Cardiac muscle cell (in vitro differentiated cells and primary cell): ENCODE data around the gene SORL1-AS1.
"Not testable (repeated sequence)": the region's sequence is repeated elsewhere in the genome, so short reads cannot be mapped to it uniquely, and the experiment has no call there.

Experiments used
- DNase-seq, 2 donors: peaks; one replicate each; pipeline versions ENCODE4 v3.0.0 to v3.0.0-alpha.2; 2010 to 2017; ENCODE audit warnings: low read depth in 1 of 2, low spot score in 1 of 2
- H3K27ac ChIP-seq: fragments of 200-600 bp; sonication (generic); 2 replicates; pipeline ENCODE4 v1.5.1; 2016
- H3K27me3 ChIP-seq: fragments of 200-600 bp; sonication (generic); 2 replicates; pipeline ENCODE4 v1.6.0; 2016; ENCODE audit warnings: control low read depth
- H3K36me3 ChIP-seq: fragments of 200-600 bp; sonication (generic); 2 replicates; pipeline ENCODE4 v1.5.1; 2016; ENCODE audit warnings: control low read depth
- H3K4me1 ChIP-seq: fragments of 200-600 bp; sonication (generic); 2 replicates; pipeline ENCODE4 v1.8.1; 2017; ENCODE audit warnings: low read depth, mild to moderate bottlenecking, mixed run types
- H3K4me3 ChIP-seq: fragments of 200-600 bp; sonication (generic); 2 replicates; pipeline ENCODE4 v1.5.1; 2016; ENCODE audit warnings: mild to moderate bottlenecking
- H3K9me3 ChIP-seq: fragments of 200-600 bp; sonication (generic); 2 replicates; pipeline ENCODE4 v1.5.1; 2017; ENCODE audit warnings: low read depth, mild to moderate bottlenecking, control low read depth
- CTCF ChIP-seq: IDR thresholded peaks from 2 replicates; pipeline ENCODE4 v1.5.1; 2012; ENCODE audit warnings: low read depth, mild to moderate bottlenecking, low read length

Gene SORL1-AS1

GRCh38 chr11:121412000-121412587 is 40.7 kb downstream of the SORL1-AS1 start:
- Histone ChIP-seq H3K27ac (no peak overlapping the region), H3K4me3 (no peak overlapping the region), H3K4me1 (peaks cover 11% of the 10 kb centered on the region), H3K9me3 (no peaks in the 10 kb centered on the region), H3K36me3 (no peaks in the 10 kb centered on the region), H3K27me3 (no peaks in the 10 kb centered on the region)
- DNase-seq: peak in 1 of 2 donors; percentile 7
- TF ChIP-seq CTCF: no peak

- H3K4me1 ChIP-seq: peaks cover 11% of the 10 kb centered on the region
- not testable (repeated sequence) for DNase-seq, H3K4me3 ChIP-seq, H3K9me3 ChIP-seq, H3K27ac ChIP-seq, H3K27me3 ChIP-seq, H3K36me3 ChIP-seq
Observed at GRCh38 chr11:121411330-121411729, 41.4 kb downstream of the SORL1-AS1 start.

GRCh38 chr11:121410041-121410440 is 42.7 kb downstream of the SORL1-AS1 start:
- H3K9me3 ChIP-seq, H3K4me3 ChIP-seq, DNase-seq, H3K36me3 ChIP-seq, H3K27me3 ChIP-seq, H3K27ac ChIP-seq: not testable (repeated sequence)
- H3K4me1 ChIP-seq: peaks cover 11% of the 10 kb centered on the region

GRCh38 chr11:121408830-121409229 is 43.9 kb downstream of the SORL1-AS1 start:
- Histone ChIP-seq H3K36me3 (no peaks in the 10 kb centered on the region), H3K4me1 (peaks cover 4% of the 10 kb centered on the region), H3K9me3 (no peaks in the 10 kb centered on the region), H3K27me3 (no peaks in the 10 kb centered on the region), H3K4me3 (no peak overlapping the region), H3K27ac (no peak overlapping the region)
- no peak for DNase-seq
- TF ChIP-seq CTCF: no peak

- H3K4me3 ChIP-seq: no peak overlapping the region
- no peak overlapping the region for H3K27ac ChIP-seq
- DNase-seq: no peak
- H3K4me1 ChIP-seq: peaks cover 4% of the 10 kb centered on the region
- no peaks in the 10 kb centered on the region for H3K27me3 ChIP-seq
- H3K36me3 ChIP-seq: no peaks in the 10 kb centered on the region
- TF ChIP-seq CTCF: no peak
- no peaks in the 10 kb centered on the region for H3K9me3 ChIP-seq
Observed at GRCh38 chr11:121406291-121406690, 46.5 kb downstream of the SORL1-AS1 start.

- Histone ChIP-seq H3K27ac (no peak overlapping the region), H3K9me3 (no peaks in the 10 kb centered on the region), H3K4me3 (no peak overlapping the region), H3K27me3 (no peaks in the 10 kb centered on the region), H3K4me1 (peaks cover 4% of the 10 kb centered on the region), H3K36me3 (no peaks in the 10 kb centered on the region)
- TF ChIP-seq CTCF: no peak
- no peak for DNase-seq
Observed at GRCh38 chr11:121405646-121406045, 47.1 kb downstream of the SORL1-AS1 start.

- no peak for TF ChIP-seq CTCF
- no peak for DNase-seq
- Histone ChIP-seq H3K27ac (no peak overlapping the region), H3K27me3 (no peaks in the 10 kb centered on the region), H3K36me3 (no peaks in the 10 kb centered on the region), H3K4me1 (no peaks in the 10 kb centered on the region), H3K4me3 (no peak overlapping the region), H3K9me3 (no peaks in the 10 kb centered on the region)
Observed at GRCh38 chr11:121394785-121395184, 58.0 kb downstream of the SORL1-AS1 start.
